C4-2B (cell line): ENCODE data around the gene SLC8A1.

Experiments used
- H3K27ac ChIP-seq: fragments of 450-650 bp; 2 replicates; pipeline ENCODE4 v1.5.1; 2017
- ZFX ChIP-seq: fragments of 450-650 bp; IDR thresholded peaks from 2 replicates; pipeline ENCODE4 v1.6.1; 2017
- TF ChIP-seq, protein P1 (sequence below): fragments of 450-650 bp; conservative IDR thresholded peaks from 2 replicates; pipeline ENCODE4 v1.5.1; 2017; ENCODE audit warnings: mild to moderate bottlenecking

The SLC8A1 gene

DNA sequence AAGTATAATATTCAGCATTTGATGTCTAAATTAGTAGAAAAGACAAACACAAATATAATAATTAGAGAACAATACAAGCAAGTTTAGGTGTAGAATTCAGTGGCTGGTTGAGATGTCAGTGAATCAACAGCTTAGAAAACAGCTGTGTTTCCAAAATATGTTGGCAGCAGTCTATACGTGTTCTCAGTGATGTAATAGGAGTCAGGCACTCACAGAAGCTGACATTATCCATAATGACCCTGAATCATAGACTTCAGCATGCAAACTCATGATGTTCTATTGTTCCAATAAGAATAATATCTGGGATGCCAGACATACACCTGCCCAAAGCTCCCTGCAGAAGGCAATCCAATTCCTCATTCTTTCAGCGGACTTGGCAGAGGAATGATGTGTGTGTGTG lies 164.7 kb downstream of the SLC8A1 start:
- TF ChIP-seq, protein P1, sequence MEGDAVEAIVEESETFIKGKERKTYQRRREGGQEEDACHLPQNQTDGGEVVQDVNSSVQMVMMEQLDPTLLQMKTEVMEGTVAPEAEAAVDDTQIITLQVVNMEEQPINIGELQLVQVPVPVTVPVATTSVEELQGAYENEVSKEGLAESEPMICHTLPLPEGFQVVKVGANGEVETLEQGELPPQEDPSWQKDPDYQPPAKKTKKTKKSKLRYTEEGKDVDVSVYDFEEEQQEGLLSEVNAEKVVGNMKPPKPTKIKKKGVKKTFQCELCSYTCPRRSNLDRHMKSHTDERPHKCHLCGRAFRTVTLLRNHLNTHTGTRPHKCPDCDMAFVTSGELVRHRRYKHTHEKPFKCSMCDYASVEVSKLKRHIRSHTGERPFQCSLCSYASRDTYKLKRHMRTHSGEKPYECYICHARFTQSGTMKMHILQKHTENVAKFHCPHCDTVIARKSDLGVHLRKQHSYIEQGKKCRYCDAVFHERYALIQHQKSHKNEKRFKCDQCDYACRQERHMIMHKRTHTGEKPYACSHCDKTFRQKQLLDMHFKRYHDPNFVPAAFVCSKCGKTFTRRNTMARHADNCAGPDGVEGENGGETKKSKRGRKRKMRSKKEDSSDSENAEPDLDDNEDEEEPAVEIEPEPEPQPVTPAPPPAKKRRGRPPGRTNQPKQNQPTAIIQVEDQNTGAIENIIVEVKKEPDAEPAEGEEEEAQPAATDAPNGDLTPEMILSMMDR: no peak
- H3K27ac ChIP-seq: no peak overlapping the region

DNA sequence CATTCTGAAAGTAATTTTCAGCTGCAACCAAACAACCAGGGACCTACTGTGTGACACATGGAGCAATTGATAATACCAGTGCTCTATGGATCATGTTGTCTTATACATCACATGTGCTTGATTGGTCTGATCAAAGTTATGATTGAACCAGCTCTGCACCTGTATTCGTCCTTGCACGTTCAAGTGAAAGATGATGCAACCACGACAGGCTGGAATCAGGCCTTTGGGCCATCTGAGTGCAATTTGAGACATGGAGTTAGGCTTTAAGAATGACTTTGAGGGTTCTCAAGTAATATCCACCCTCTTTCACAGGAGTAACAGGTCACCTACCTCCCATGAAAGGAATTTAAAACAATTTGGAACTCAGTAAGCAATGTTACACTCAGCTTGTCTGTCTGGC lies 165.2 kb downstream of the SLC8A1 start:
- no peak overlapping the region for H3K27ac ChIP-seq
- no peak for TF ChIP-seq ZFX
- TF ChIP-seq, protein P1: no peak

DNA sequence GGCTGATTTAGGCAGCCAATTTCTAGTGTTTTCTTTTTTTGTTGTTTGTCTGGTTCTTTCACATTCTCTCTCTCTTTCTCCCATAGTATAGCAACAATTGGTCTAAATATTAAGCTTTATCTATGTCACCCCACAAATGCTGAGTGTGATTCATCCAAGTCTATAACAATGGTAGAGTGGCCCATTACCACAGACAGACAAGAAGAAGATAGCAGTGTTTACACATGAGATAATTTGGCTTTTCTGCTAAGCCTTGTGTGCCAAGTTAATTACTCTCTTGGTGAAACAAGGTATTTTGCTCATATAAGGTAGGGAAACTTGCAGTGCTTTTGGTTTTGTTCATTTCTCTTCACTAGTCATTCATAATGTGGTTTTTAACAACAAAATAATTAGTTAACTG lies 166.5 kb downstream of the SLC8A1 start:
- no peak for TF ChIP-seq ZFX
- TF ChIP-seq, protein P1: no peak
- no peak overlapping the region for H3K27ac ChIP-seq

DNA sequence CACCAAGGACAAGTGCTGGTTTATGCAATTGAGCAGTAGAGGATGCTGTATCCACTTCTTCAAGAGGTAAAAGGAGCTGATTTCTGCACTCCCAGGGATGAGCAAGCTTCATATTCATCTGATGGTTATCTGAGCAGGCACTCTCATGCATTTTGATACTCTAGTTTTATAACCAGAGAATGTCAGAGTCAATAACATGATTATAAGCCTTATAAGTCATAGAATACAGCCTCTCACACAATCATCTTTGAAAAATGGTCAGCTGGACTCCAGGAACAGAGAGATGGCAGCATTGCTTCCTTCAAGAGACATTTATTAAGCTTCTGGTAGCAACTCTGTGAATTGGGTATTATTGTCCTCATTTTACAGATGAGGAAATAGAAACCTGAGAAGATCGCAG lies 167.1 kb downstream of the SLC8A1 start:
- H3K27ac ChIP-seq: no peak overlapping the region
- no peak for TF ChIP-seq ZFX
- TF ChIP-seq, protein P1: no peak

DNA sequence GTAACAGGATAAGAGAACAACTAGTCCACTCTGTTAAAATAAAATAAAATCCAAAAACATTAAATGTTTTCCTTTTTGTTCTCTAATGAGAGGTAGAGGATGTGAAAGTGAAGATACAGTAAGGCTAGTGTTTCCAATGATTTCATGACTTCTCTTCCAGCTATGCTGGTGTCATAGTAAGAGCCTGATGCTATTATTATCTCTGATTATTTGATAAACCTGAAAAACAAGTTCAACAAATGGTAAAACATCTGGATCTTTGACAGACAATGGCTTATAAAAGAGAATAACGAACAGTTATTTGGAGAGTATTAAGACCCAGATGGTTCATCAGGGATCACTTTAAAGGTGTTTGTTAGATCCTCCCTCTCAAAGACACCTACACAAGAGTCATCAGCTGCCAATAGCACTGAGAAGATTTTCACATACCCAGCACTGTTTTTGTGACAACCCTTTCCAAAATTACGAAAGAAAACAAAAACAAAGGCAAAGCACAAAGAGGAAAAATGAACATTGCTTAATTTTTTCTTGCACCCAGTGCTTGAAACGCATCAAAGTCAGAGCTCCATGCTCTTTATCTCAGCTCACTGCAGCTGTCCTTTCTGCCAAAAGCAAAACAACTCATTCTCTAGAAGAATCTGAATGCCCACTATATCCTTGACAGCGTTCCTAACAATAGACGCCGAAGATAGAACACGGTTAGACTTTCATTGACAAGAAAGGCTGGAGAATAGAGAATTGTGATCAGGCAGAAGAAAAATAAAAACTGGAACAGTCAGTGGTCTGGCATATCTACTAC lies 168.6 kb downstream of the SLC8A1 start:
- TF ChIP-seq, protein P1: no peak
- no peak for TF ChIP-seq ZFX
- no peak overlapping the region for H3K27ac ChIP-seq

DNA sequence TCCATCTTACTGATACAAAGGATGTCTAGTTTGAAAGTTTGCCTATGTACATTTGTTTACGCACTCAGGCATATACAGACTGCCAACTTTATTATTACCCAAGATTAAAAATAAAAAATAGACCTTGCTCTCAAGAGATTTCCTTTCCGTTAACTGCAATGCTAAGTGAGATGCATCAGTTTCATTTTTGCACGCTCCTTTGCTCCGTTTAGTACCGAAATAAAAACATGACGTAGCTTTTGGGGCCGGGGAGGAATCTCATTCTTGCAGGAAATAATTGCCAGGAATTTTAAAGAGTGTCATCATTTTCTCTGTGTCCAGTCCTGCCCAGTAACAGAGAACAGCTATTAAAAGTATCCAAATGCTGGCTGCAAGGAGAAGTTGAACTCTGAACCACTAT lies 169.5 kb downstream of the SLC8A1 start:
- no peak overlapping the region for H3K27ac ChIP-seq
- TF ChIP-seq, protein P1: no peak
- no peak for TF ChIP-seq ZFX

DNA sequence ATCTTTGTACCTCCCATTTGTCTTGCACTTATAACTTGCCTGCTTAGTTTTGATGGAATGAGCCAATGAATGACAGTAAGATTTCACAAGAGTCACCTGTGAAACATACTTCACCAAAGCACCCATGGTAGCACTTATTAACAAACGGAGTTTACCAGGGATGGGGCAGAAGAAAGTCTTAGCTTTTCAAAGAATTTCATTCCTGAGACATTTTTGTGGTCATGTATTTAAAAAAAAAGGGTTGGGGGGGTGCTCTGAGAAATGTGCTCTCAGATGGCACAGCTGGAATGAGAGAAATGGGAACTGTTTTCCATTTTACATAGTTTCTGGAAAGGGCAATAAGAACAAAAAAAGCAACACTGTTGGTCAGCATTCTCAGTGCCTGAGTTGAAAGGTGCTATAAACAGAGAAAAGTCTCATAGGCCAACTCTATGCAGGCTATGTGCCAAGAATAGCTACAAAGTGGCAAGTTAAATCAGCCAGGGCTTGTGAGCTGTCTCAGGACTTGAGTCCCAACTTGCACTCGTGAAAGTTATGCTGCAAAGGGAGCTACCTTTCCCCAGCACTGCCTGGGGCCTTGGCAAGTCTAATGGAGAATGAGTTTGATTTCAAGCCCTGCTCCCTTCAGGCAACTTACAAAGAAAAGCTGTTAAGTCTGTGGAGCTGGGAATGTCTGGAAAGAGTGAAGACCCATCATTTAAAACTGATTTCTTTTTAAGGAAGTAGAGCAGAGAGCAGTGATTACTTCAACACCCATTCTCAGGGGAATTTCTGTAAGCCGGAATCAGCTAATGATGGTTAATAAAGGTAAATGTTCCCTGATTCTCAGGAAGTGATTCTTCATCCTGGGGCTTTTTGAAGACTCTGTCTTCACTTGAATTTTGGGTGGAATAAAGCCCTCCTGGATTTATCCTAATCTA lies 170.6 kb downstream of the SLC8A1 start:
- no peak overlapping the region for H3K27ac ChIP-seq
- TF ChIP-seq, protein P1: no peak
- TF ChIP-seq ZFX: no peak
